ENCODE data around the gene MGAT5. TPM values are rescaled to one million over a fixed set of nuclear protein-coding genes. Genes with fewer than 3 reads are reported as not detected.

Gene MGAT5
- total and polyA plus RNA-seq, 8 donors: 2.9 to 36.9 (median 19.6) TPM

GRCh38 chr2:134443814-134444480 lies 190.1 kb downstream of the MGAT5 start:
- 71 to 78% methylated on average over 11 of the region's 11 CpGs for WGBS, 2 donors
- Histone ChIP-seq H3K27ac (no peak overlapping the region), H3K27me3 (no peaks in the 10 kb centered on the region), H3K9me3 (no peaks in the 10 kb centered on the region), H3K4me1 (peaks cover 9 to 31% (median 24%) of the 10 kb centered on the region in 3 donors), H3K4me3 (no peak overlapping the region), H3K36me3 (no peaks in the 10 kb centered on the region)
- FAIRE-seq: no peak
- peak in 1 of 4 donors; percentile 30 for ATAC-seq
- intact Hi-C loops (cut with DNase I): loop anchor here in 1 of 3 donors (10.0 kb wide), 1 partner anchor 319 kb away; no protein-coding TSS in a partner anchor
- no peak for TF ChIP-seq CTCF (IDR thresholded peaks at IDR 0.05)
- peak in 1 of 6 donors; percentile 18 for DNase-seq

GRCh38 chr2:134445116-134445515 lies 191.2 kb downstream of the MGAT5 start:
- 92 to 94% methylated on average over 3 to 4 of the region's 4 CpGs for WGBS, 2 donors
- FAIRE-seq (no peak), DNase-seq (peak in 1 of 6 donors; percentile 8), ATAC-seq (no peak)
- no peaks in the 10 kb centered on the region for H3K9me3 ChIP-seq
- intact Hi-C loops (cut with DNase I): loop anchor here in 1 of 3 donors (10.0 kb wide), 1 partner anchor 320 kb away; no protein-coding TSS in a partner anchor
- H3K4me1 ChIP-seq: peaks cover 9 to 25% (median 24%) of the 10 kb centered on the region in 3 donors
- H3K27me3 ChIP-seq: no peaks in the 10 kb centered on the region
- H3K27ac ChIP-seq: no peak overlapping the region
- no peaks in the 10 kb centered on the region for H3K36me3 ChIP-seq
- H3K4me3 ChIP-seq: no peak overlapping the region
- no peak for TF ChIP-seq CTCF (IDR thresholded peaks at IDR 0.05)

- 76 to 80% methylated on average over 11 of the region's 11 CpGs for WGBS, 2 donors
- ATAC-seq (no peak), DNase-seq (no peak), FAIRE-seq (no peak)
- Histone ChIP-seq H3K27me3 (no peaks in the 10 kb centered on the region), H3K9me3 (no peaks in the 10 kb centered on the region), H3K36me3 (no peaks in the 10 kb centered on the region), H3K4me1 (peaks cover 6 to 18% (median 17%) of the 10 kb centered on the region in 3 donors), H3K4me3 (no peak overlapping the region), H3K27ac (peak overlapping the region in 3 of 4 donors; percentile 8 to 42 (median 28))
- no peak for TF ChIP-seq CTCF (IDR thresholded peaks at IDR 0.05)
- intact Hi-C loops (cut with DNase I): loop anchor here in 1 of 3 donors (10.0 kb wide), 1 partner anchor 321 kb away; no protein-coding TSS in a partner anchor
Measured at GRCh38 chr2:134445985-134446382, 192.1 kb downstream of the MGAT5 start.

- Histone ChIP-seq H3K9me3 (no peaks in the 10 kb centered on the region), H3K4me3 (no peak overlapping the region), H3K4me1 (peaks cover 6 to 19% (median 13%) of the 10 kb centered on the region in 3 donors), H3K27ac (peak overlapping the region in 3 of 4 donors; percentile 8 to 42 (median 28)), H3K36me3 (no peaks in the 10 kb centered on the region), H3K27me3 (no peaks in the 10 kb centered on the region)
- intact Hi-C loops (cut with DNase I): loop anchor here in 1 of 3 donors (10.0 kb wide), 1 partner anchor 322 kb away; no protein-coding TSS in a partner anchor
- WGBS, 2 donors: 34 to 55% methylated on average over 8 of the region's 8 CpGs
- FAIRE-seq: no peak
- TF ChIP-seq CTCF (IDR thresholded peaks at IDR 0.05): no peak
- peak in 1 of 4 donors; percentile 2 for ATAC-seq
- DNase-seq: no peak
Measured at GRCh38 chr2:134446383-134447017, 192.6 kb downstream of the MGAT5 start.

All from pancreas (tissue), 10 donors.